HFFc6 (cell line): ENCODE measurements around the gene PNPLA7. TPM values are rescaled to one million over a fixed set of nuclear protein-coding genes. Genes with fewer than 3 reads are reported as not detected.

ENCODE experiments used
- DNase-seq: peaks from one replicate; pipeline ENCODE4 v3.0.0-alpha.2; 2018
- H3K27ac Mint-ChIP-seq: 2 replicates; pipeline ENCODE4 v1.8.0; 2020; ENCODE audit warnings: mild to moderate bottlenecking, mixed read lengths
- H3K27me3 Mint-ChIP-seq: 2 replicates; pipeline ENCODE4 v1.8.0; 2021; ENCODE audit warnings: mild to moderate bottlenecking, moderate library complexity, mixed read lengths; ENCODE audit not compliant: insufficient read depth
- H3K36me3 Mint-ChIP-seq: 2 replicates; pipeline ENCODE4 v1.8.0; 2021; ENCODE audit warnings: low read depth, mixed read lengths
- H3K4me1 Mint-ChIP-seq: 2 replicates; pipeline ENCODE4 v1.8.0; 2020; ENCODE audit warnings: low read depth, mixed read lengths
- H3K4me3 Mint-ChIP-seq: 2 replicates; pipeline ENCODE4 v1.8.0; 2020; ENCODE audit warnings: mild to moderate bottlenecking, moderate library complexity, mixed read lengths
- H3K9me3 Mint-ChIP-seq: 2 replicates; pipeline ENCODE4 v1.8.0; 2020; ENCODE audit warnings: mild to moderate bottlenecking, mixed read lengths
- CTCF ChIP-seq: fragments of 200-600 bp; sonication (generic); IDR thresholded peaks from 2 replicates; pipeline ENCODE4 v1.5.0; 2021; ENCODE audit warnings: antibody characterized with exemption, mild to moderate bottlenecking
- total RNA-seq, 6 experiments: library from RNA; stranded (reverse); fragmentation: NEBNext Ultra II Directional; extraction: Animal tissue kit (Norgen Biotek cat#: 25700); gene quantifications; 2 replicates in 1 of 6; 3 replicates in 5 of 6; pipeline ENCODE4 v1.2.3, GENCODE V29; 2021

The PNPLA7 gene
- total RNA-seq, 6 experiments from 2014 or later = 0.20 to 0.90 (median 0.52) TPM

- no peaks in the 10 kb centered on the region for H3K36me3 Mint-ChIP-seq
- no peak for DNase-seq
- H3K27me3 Mint-ChIP-seq = peaks cover 4% of the 10 kb centered on the region
- no peak overlapping the region for H3K27ac Mint-ChIP-seq
- H3K9me3 Mint-ChIP-seq = no peaks in the 10 kb centered on the region
- H3K4me3 Mint-ChIP-seq = no peak overlapping the region
- peaks cover 6% of the 10 kb centered on the region for H3K4me1 Mint-ChIP-seq
- no peak for TF ChIP-seq CTCF
Measured at GRCh38 chr9:137439158-137439714, 111.0 kb downstream of the PNPLA7 start.

GRCh38 chr9:137438591-137439157, 111.5 kb downstream of the PNPLA7 start:
- Mint-ChIP-seq H3K4me1 (peaks cover 6% of the 10 kb centered on the region), H3K4me3 (no peak overlapping the region), H3K27me3 (peaks cover 4% of the 10 kb centered on the region), H3K36me3 (no peaks in the 10 kb centered on the region), H3K9me3 (no peaks in the 10 kb centered on the region), H3K27ac (no peak overlapping the region)
- no peak for TF ChIP-seq CTCF
- DNase-seq = no peak

DNA sequence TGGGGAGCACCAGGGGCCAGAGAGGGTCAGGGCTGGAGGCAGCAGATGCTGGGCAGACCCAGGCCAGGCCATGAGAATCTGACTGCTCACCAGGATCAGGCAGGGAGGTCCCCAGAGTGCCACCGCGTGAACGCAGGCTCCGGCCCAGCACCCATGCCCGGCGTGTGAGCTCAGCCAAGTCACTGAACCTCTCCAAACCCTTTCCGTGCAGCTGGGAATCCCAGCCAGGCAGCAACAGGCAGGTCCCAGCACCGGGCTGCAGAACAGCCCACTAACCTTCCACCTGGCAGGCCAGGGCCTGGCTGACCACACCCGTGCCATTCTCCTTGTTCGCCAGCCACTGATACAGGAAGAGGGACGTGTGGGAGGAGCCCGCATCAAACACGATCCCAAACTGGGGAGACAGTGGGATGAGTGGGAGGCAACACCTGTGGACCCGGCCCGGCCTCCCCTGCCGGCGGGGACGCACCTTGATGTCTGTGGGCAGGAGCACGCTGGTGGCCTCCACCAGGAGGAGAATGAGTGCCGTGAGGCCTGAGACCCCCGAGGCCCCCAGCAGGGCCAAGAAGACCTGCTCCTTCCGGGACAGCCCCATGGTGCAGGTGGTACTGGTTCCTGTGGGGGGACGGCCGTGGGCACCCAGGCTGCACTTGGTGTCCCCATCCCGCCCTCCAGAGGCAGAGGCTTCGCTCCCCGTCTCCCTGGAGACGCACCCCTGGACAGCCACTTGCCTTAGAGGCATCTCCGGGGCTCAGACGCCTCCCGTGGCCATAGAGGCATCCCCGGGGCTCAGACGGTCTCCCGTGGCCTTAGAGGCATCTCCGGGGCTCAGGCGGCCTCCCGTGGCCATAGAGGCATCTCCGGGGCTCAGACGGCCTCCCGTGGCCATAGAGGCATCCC, 112.3 kb downstream of the PNPLA7 start:
- TF ChIP-seq CTCF = no peak
- Mint-ChIP-seq H3K27ac (no peak overlapping the region), H3K4me1 (peaks cover 6% of the 10 kb centered on the region), H3K9me3 (no peaks in the 10 kb centered on the region), H3K36me3 (no peaks in the 10 kb centered on the region), H3K4me3 (no peak overlapping the region), H3K27me3 (peaks cover 4% of the 10 kb centered on the region)
- no peak for DNase-seq

GRCh38 chr9:137436761-137437600, 113.2 kb downstream of the PNPLA7 start:
- no peak for TF ChIP-seq CTCF

More at GRCh38 chr9:137436761-137437600, 113.2 kb downstream of the PNPLA7 start:
- no peak overlapping the region for H3K4me3 Mint-ChIP-seq
- peaks cover 4% of the 10 kb centered on the region for H3K27me3 Mint-ChIP-seq
- DNase-seq = no peak
- peaks cover 4% of the 10 kb centered on the region for H3K4me1 Mint-ChIP-seq
- H3K27ac Mint-ChIP-seq = no peak overlapping the region
- no peaks in the 10 kb centered on the region for H3K9me3 Mint-ChIP-seq
- no peaks in the 10 kb centered on the region for H3K36me3 Mint-ChIP-seq
